Pancreas (tissue), 10 donors: ENCODE results near the gene PTMA. TPM values are rescaled to one million over a fixed set of nuclear protein-coding genes. Genes with fewer than 3 reads are reported as not detected.
A peak's percentile ranks its signal among the peaks of the same experiment; 100 is the strongest.

Experiments
- ATAC-seq, 4 donors: fragments of 200-7000 bp; cut with Tn5 transposase; one replicate each; pipeline versions ENCODE4 v1.8.0 to v1.9.1; 2020; ENCODE audit warnings: mild to moderate bottlenecking in 4 of 4, moderate library complexity in 4 of 4
- DNase-seq, 6 donors: peaks; one replicate each; pipeline ENCODE4 v3.0.0-alpha.2; 2020
- FAIRE-seq: peaks from 2 replicates; lab custom pipeline; 2012; peaks lifted over from hg19 to GRCh38; lab: Jason Lieb, UNC
- H3K27ac ChIP-seq, 4 donors: fragments of 200-600 bp; sonication (generic); 1 replicate in 3 of 4; 2 replicates in 1 of 4; pipeline versions ENCODE4 v1.5.0 to v1.8.0; 2020
- H3K27me3 ChIP-seq, 4 donors: fragments of 200-600 bp; one replicate each; pipeline ENCODE4 v1.8.0; 2021
- H3K36me3 ChIP-seq, 3 donors: fragments of 200-600 bp; sonication (generic) in 1 of 3; one replicate each; pipeline versions ENCODE4 v1.5.0 to v1.8.0; 2020 to 2021
- H3K4me1 ChIP-seq, 3 donors: fragments of 200-600 bp; one replicate each; pipeline ENCODE4 v1.8.0; 2021
- H3K4me3 ChIP-seq, 4 donors: fragments of 200-600 bp; sonication (generic) in 2 of 4; one replicate each; pipeline versions ENCODE4 v1.5.0 to v1.8.0; 2020 to 2021
- H3K9me3 ChIP-seq, 4 donors: fragments of 200-600 bp; one replicate each; pipeline ENCODE4 v1.8.0; 2021
- WGBS, 2 donors: extraction: QIAGEN DNeasy Blood & Tissue Kit; methylation state at CpG; one replicate each; pipeline ENCODE4 v1.1.7; 2013; 5-methylcytosine and 5-hydroxymethylcytosine counted together
- intact Hi-C, 3 donors: fragments of 100-400 bp; cut with DNase I; formaldehyde crosslinking; loops; one replicate each; pipeline versions ENCODE4 v1.11.1 to v1.14.2; 2022
- polyA plus RNA-seq, 2 donors: library from polyadenylated mRNA; stranded (reverse); fragments of 200-250 nt; gene quantifications; one replicate each; pipeline ENCODE4 v1.2.3, GENCODE V29; 2013
- total RNA-seq, 6 donors: library from RNA; stranded (reverse); fragmentation: NEBNext Ultra II Directional in 4 of 6; extraction: Animal tissue kit (Norgen Biotek cat#: 25700) in 4 of 6; gene quantifications; one replicate each; pipeline versions ENCODE4 v1.2.1 to v1.2.4, GENCODE V29; 2021 to 2023
- TF ChIP-seq, protein P1 (sequence below), 4 donors: fragments of 200-600 bp; sonication (generic) in 3 of 4; IDR thresholded peaks; one replicate each; pipeline versions ENCODE4 v1.5.0 to v1.8.0; 2021; ENCODE audit warnings: antibody characterized with exemption in 4 of 4
- donor health status: healthy with polysubstance abuse.
- donor health status: DM: no; HTN: no; CAD: no; lungs with moderate emphysema.
- donor health status: DM: no; HTN: no; CAD: no.
- donor health status: control.
- donor health status: control.
- donor health status: Bipolar disorder and iron deficiency.
- donor health status: DM: yes; HTN: yes; CAD: no.
- donor health status: DM: no; HTN: no; CAD: no.
- donor health status: DM: no; HTN: no; CAD: no.
- donor health status: DM: yes; HTN: yes; CAD: no.

PTMA gene
- total and polyA plus RNA-seq, 8 donors = 319 to 751 (median 531) TPM

DNA sequence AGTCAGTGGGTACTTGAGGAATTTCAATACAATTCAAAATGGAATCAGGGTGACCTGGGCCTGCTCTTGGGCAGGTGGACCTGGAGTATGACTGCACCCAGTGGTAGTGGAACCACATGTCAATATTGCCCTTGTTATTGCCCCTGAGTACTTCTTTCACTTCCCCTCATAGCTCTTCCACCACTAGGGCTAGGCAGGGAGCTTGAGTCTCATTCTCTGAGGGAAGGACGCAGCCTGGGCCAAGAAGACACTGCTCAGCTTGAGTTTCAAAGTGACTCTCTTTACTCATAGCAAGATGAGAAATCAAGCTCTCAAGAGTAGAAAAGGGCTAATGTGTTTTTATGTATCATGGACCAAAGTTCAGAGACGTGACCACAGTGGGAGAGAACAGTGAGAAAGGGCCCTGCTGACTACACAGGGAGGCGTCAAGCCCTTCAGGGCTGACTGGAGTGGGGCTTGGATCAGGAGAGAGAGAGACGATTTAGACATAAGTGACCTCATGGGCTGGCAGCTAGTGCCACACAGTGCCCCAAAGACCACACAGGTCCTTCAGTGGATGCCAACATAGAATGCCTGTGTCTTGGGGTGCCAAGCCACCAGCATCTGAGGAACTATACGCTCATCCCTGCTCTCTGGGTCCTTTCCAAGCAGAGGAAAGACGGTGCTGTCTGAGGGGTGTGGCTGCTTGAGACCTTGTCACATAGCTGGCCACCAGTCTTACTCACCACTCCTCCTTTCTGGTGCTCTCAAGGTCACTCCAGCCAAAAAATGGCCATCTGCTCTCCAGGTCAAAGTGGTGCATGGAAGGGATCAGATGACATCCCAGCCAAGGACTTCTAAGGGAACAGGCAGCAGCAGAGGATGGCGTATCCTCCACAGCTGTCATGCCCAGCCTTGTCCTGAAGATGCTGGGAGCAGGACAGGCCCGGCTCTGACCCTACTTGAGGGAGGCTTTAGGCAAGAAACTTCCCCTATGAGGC, 13.0 kb downstream of the PTMA start:
- Histone ChIP-seq H3K27me3 (no peaks in the 10 kb centered on the region), H3K9me3 (no peaks in the 10 kb centered on the region), H3K4me1 (no peaks in the 10 kb centered on the region), H3K27ac (no peak overlapping the region), H3K36me3 (no peaks in the 10 kb centered on the region), H3K4me3 (no peak overlapping the region)
- 67 to 76% methylated on average over 8 of the region's 8 CpGs for WGBS, 2 donors
- ATAC-seq (peak in 1 of 4 donors; percentile 36), DNase-seq (no peak), FAIRE-seq (no peak)
- TF ChIP-seq, protein P1, sequence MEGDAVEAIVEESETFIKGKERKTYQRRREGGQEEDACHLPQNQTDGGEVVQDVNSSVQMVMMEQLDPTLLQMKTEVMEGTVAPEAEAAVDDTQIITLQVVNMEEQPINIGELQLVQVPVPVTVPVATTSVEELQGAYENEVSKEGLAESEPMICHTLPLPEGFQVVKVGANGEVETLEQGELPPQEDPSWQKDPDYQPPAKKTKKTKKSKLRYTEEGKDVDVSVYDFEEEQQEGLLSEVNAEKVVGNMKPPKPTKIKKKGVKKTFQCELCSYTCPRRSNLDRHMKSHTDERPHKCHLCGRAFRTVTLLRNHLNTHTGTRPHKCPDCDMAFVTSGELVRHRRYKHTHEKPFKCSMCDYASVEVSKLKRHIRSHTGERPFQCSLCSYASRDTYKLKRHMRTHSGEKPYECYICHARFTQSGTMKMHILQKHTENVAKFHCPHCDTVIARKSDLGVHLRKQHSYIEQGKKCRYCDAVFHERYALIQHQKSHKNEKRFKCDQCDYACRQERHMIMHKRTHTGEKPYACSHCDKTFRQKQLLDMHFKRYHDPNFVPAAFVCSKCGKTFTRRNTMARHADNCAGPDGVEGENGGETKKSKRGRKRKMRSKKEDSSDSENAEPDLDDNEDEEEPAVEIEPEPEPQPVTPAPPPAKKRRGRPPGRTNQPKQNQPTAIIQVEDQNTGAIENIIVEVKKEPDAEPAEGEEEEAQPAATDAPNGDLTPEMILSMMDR (IDR thresholded peaks at IDR 0.05) = no peak
- intact Hi-C loops = loop anchor here in 1 of 3 donors (10.0 kb wide), 1 partner anchor 106 kb away; no protein-coding TSS in a partner anchor

DNA sequence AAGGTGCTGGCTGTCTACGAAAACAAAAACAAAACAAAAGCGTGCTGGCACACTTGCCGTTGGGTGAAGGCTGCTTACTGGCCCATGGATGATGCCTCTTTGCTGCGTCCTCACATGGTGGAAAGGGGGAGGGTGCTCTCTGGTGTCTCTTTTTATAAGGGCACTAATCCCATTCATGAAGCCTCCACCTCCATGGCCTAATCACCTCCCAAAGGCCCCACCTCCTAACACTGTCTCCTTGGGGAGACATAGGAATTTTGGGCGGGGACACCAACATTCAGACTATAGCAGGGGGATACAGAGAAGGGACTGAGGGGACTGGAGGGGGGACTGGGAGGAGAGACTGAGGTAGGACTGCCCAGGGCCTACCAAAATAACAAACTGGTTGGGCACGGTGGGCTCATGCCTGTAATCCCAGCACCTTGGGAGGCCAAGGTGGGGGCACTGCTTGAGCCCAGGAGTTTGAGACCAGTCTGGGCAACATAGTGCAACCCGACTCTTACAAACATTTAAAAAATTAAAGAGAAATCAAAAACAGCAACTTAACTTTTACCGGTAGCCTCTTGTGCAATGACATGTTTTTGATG, 14.5 kb downstream of the PTMA start:
- no peak for ATAC-seq
- intact Hi-C loops = loop anchor here in 1 of 3 donors (10.0 kb wide), 1 partner anchor 108 kb away; no protein-coding TSS in a partner anchor
- FAIRE-seq = no peak
- H3K4me1 ChIP-seq = no peaks in the 10 kb centered on the region
- H3K27ac ChIP-seq = no peak overlapping the region
- 86% methylated on average over 8 of the region's 8 CpGs for WGBS, 2 donors
- no peaks in the 10 kb centered on the region for H3K9me3 ChIP-seq
- TF ChIP-seq, protein P1 (IDR thresholded peaks at IDR 0.05) = no peak
- H3K4me3 ChIP-seq = no peak overlapping the region
- H3K27me3 ChIP-seq = no peaks in the 10 kb centered on the region
- H3K36me3 ChIP-seq = no peaks in the 10 kb centered on the region
- DNase-seq = no peak

DNA sequence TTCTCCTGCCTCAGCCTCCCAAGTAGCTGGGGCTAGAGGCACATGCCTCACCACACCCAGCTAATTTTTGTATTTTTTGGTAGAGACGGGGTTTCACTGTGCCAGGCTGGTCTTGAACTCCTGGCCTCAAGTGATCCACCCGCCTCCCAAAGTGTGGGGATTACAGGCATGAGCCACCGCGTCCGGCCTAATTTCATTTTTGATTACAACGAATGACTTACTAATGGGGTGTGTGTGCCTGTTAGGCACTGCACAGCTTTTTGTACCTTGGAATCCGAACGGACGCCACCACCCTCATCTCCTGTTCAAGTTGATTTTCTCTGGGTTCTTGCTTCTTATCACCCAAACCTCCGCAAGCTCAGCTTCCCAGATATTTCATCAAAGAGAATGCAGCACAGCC, 17.2 kb downstream of the PTMA start:
- no peaks in the 10 kb centered on the region for H3K4me1 ChIP-seq
- H3K4me3 ChIP-seq = no peak overlapping the region
- H3K27ac ChIP-seq = no peak overlapping the region
- DNase-seq = no peak
- no peak for FAIRE-seq
- intact Hi-C loops = loop anchor here in 1 of 3 donors (10.0 kb wide), 1 partner anchor 111 kb away; no protein-coding TSS in a partner anchor
- no peaks in the 10 kb centered on the region for H3K27me3 ChIP-seq
- ATAC-seq = no peak
- H3K9me3 ChIP-seq = no peaks in the 10 kb centered on the region
- TF ChIP-seq, protein P1 (IDR thresholded peaks at IDR 0.05) = no peak
- 55 to 73% methylated on average over 10 of the region's 10 CpGs for WGBS, 2 donors
- no peaks in the 10 kb centered on the region for H3K36me3 ChIP-seq

DNA sequence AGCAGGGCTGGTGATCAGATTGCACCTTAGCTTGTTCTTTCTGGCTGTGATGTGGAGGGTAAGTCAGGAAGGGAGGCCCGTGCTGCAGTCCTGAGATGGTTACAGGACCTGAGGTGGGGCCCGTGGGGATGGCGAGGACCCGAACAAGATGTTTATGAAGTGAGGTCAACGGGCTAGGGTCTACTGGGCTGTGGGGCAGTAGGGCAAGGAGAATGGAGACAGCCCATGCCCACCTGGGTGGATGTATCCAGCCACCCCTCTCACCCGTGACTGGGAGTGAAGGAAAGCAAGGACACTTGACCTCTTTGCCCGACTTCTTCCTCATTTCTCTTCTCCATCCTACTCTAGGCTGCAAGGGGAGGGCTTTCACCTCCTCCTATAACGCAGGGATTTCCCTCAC, 18.0 kb downstream of the PTMA start:
- TF ChIP-seq, protein P1 (IDR thresholded peaks at IDR 0.05) = no peak
- WGBS, 2 donors = 72 to 74% methylated on average over 8 of the region's 8 CpGs
- ATAC-seq = no peak
- intact Hi-C loops = loop anchor here in 1 of 3 donors (10.0 kb wide), 1 partner anchor 111 kb away; no protein-coding TSS in a partner anchor
- Histone ChIP-seq H3K9me3 (no peaks in the 10 kb centered on the region), H3K4me1 (no peaks in the 10 kb centered on the region), H3K27ac (no peak overlapping the region), H3K36me3 (no peaks in the 10 kb centered on the region), H3K27me3 (no peaks in the 10 kb centered on the region), H3K4me3 (no peak overlapping the region)
- no peak for DNase-seq
- no peak for FAIRE-seq
